AG09309 (cell line): ENCODE measurements around the gene EFCAB14.

Experiments
- DNase-seq: peaks from one replicate; pipeline ENCODE4 v3.0.0-alpha.2; 2010; ENCODE audit warnings: low read depth
- H3K4me3 ChIP-seq: 2 replicates; pipeline ENCODE4 v1.5.1; 2011; ENCODE audit warnings: mild to moderate bottlenecking, low read depth, low read length, moderate library complexity; ENCODE audit not compliant: control insufficient read depth
- CTCF ChIP-seq: IDR thresholded peaks from 2 replicates; pipeline ENCODE4 v1.5.1; 2011; ENCODE audit warnings: mild to moderate bottlenecking, low read depth, low read length, inconsistent platforms; ENCODE audit not compliant: insufficient read depth, control insufficient read depth; ENCODE audit errors: missing control alignments

EFCAB14 gene

DNA sequence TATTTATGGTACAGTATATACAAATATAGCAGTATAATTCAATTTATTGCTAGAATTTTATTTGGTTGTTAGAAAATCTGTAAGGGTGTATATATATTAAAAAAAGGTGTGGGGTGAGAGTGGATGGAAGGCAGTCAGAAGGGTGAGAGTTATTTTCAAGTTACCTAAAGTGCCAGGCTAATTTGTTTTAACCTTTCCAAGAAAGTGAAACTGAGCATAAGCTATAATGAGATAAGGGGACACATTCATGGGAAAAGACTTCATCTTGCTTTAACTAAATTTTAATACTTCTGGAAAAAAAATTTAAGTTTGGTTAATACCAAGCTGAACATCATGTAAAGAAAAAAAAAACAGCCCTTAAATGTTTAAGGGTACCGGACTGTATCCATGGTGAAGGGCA, 42.4 kb downstream of the EFCAB14 start:
- TF ChIP-seq CTCF, result no peak
- H3K4me3 ChIP-seq, result no peak overlapping the region
- DNase-seq, result no peak

- DNase-seq, result no peak
- no peak overlapping the region for H3K4me3 ChIP-seq
- TF ChIP-seq CTCF, result no peak
Observed at GRCh38 chr1:46675549-46676314, 43.2 kb downstream of the EFCAB14 start.

DNA sequence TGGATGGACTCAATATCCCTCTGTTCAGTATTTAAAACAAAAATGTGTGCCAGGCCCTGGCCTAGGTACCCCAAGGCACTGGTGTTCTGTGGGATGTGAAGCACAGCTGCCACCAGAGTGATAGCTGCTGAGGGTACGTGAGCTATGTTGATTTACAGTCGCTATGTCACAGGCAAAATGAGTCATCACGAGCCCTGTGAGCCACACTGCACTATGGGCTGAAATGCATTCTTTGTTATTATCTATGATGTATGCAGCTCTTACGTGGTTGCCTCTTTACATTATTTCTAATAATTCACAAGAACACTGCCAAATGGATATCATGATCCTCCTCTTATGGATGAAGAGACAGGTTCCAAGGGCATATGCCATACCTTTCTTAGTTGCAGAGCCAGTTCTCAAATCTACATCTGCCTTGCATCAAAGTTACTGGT, 45.1 kb downstream of the EFCAB14 start:
- DNase-seq, result no peak
- H3K4me3 ChIP-seq, result no peak overlapping the region
- TF ChIP-seq CTCF, result no peak

- H3K4me3 ChIP-seq, result no peak overlapping the region
- DNase-seq, result no peak
- TF ChIP-seq CTCF, result no peak
Observed at GRCh38 chr1:46672696-46673095, 46.2 kb downstream of the EFCAB14 start.

DNA sequence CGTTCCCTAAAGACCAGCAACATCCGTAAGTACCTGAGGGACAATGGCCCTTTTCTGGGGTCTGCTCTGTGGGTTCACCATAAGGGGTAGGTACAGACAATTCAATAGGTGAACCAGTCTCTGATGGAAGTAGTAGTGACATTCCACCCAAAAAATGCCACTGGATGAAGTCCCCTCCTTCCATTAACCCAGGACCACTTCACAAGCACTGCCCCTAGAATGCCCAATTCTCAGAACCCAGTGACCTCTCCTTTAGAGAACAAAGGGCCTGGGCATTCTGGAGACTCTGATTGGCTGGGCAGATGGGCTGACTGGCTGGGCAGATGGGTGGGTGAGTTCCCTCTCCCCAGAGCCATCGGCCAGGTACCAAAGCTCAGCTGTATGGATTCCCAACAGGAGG, 47.4 kb downstream of the EFCAB14 start, which contains the start of gene TEX38:
Gene TEX38, plus strand, starts transcription at position 301 of the 400 bp plus-strand sequence. Its CDS starts 81 bp downstream, at position 382.
- DNase-seq, result no peak
- no peak within 1 kb of the TSS for H3K4me3 ChIP-seq
- TF ChIP-seq CTCF, result no peak

GRCh38 chr1:46670134-46670533, 48.8 kb downstream of the EFCAB14 start:
- no peak for TF ChIP-seq CTCF

More at GRCh38 chr1:46670134-46670533, 48.8 kb downstream of the EFCAB14 start:
- no peak overlapping the region for H3K4me3 ChIP-seq
- no peak for DNase-seq
